Measurements from ENCODE around the gene ACOT11.

- TF ChIP-seq GTF3C2 (IDR thresholded peaks at IDR 0.05; ENCODE audit: borderline replicate concordance, extremely low read depth, insufficient read length) = no peak
- TF ChIP-seq JUND (IDR thresholded peaks at IDR 0.05; ENCODE audit: borderline replicate concordance, low read depth, low read length) = no peak
- no peak for TF ChIP-seq JUND (tag; IDR thresholded peaks at IDR 0.05; ENCODE audit: borderline replicate concordance, low read depth, low read length)
- TF ChIP-seq ELF1 (tag; IDR thresholded peaks at IDR 0.05) = no peak
- TF ChIP-seq ZNF311 (CRISPR knock-in tag; IDR thresholded peaks at IDR 0.05) = no peak
- TF ChIP-seq KDM1A (IDR thresholded peaks at IDR 0.05) = no peak
- no peak for TF ChIP-seq NFATC3 (IDR thresholded peaks at IDR 0.05)
- no peak for TF ChIP-seq SRSF3 (IDR thresholded peaks at IDR 0.05; ENCODE audit: insufficient read depth, low read length)
- no peak for TF ChIP-seq ZFP1 (CRISPR knock-in tag; IDR thresholded peaks at IDR 0.05)
- no peak for TF ChIP-seq EP300 (IDR thresholded peaks at IDR 0.05; ENCODE audit: low read length)
- TF ChIP-seq REST (IDR thresholded peaks at IDR 0.05; ENCODE audit: borderline replicate concordance) = no peak
- TF ChIP-seq REST (CRISPR knock-in tag; IDR thresholded peaks at IDR 0.05; ENCODE audit: low read depth) = no peak
- no peak for TF ChIP-seq EZH2 (IDR thresholded peaks at IDR 0.05; ENCODE audit: borderline replicate concordance, low read depth, low read length)
- TF ChIP-seq CTCF (IDR thresholded peaks at IDR 0.05 in 2 of 3, conservative IDR thresholded peaks at IDR 0.05 in 1 of 3; ENCODE audit: insufficient read depth in 2 of 3, low read depth in 1 of 3, low read length in 3 of 3) = no peak
These were observed 48.0 kb upstream of the ACOT11 start for GRCh38 chr1:54500107-54500431.
